ENCODE results near the gene CALCR.

- no peak for TF ChIP-seq CTCF (tag by site-specific recombination; IDR thresholded peaks at IDR 0.05)
- no peak for TF ChIP-seq ZNF513 (tag by site-specific recombination; IDR thresholded peaks at IDR 0.05)
- TF ChIP-seq ZNF510 (tag by site-specific recombination; IDR thresholded peaks at IDR 0.05; ENCODE audit: insufficient replicate concordance), result no peak
- no peak for TF ChIP-seq TCF7L2 (IDR thresholded peaks at IDR 0.05; ENCODE audit: borderline replicate concordance, low read depth, low read length)
- no peak for TF ChIP-seq ZSCAN4 (tag by site-specific recombination; IDR thresholded peaks at IDR 0.05)
- no peak for TF ChIP-seq ZNF239 (tag by site-specific recombination; IDR thresholded peaks at IDR 0.05)
- TF ChIP-seq ZBTB17 (tag by site-specific recombination; IDR thresholded peaks at IDR 0.05), result no peak
- TF ChIP-seq ZBTB10 (tag by site-specific recombination; IDR thresholded peaks at IDR 0.05), result no peak
These were observed 26.8 kb downstream of the CALCR start for GRCh38 chr7:93547716-93548115.

Data from HEK293 (cell line).